Endothelial cell of umbilical vein (primary cell): ENCODE results near the gene FADS2. TPM values are rescaled to one million over a fixed set of nuclear protein-coding genes. Genes with fewer than 3 reads are reported as not detected.
A peak's percentile ranks its signal among the peaks of the same experiment; 100 is the strongest.

Experiments used
- BruUV-seq: library from RNA; stranded (reverse); fragments of 400-500 nt; replicated peaks from 2 replicates; lab custom pipeline; 2021; lab: Mats Ljungman, UMichigan
- CTCF ChIA-PET: fragments of 300-600, 350-600 bp; sonication (Branson Sonifier 250); formaldehyde crosslinking; loops from one replicate; lab custom pipeline; 2021; ENCODE audit warnings: antibody characterized with exemption, inconsistent platforms; lab: Charles Lee
- POLR2A ChIA-PET: fragments of 300-600, 350-600 bp; sonication (Branson Sonifier 250); formaldehyde crosslinking; loops from one replicate; lab custom pipeline; 2021; ENCODE audit warnings: antibody characterized with exemption, inconsistent platforms; lab: Charles Lee
- DNase-seq: peaks from one replicate; pipeline ENCODE4 v3.0.0-alpha.2; 2011; ENCODE audit warnings: low read depth, low spot score
- FAIRE-seq: peaks from 2 replicates; lab custom pipeline; 2011; peaks lifted over from hg19 to GRCh38; lab: Jason Lieb, UNC
- H2AFZ ChIP-seq: 2 replicates; pipeline ENCODE4 v1.6.0; 2012; ENCODE audit warnings: low read depth, low read length, control low read depth, inconsistent platforms
- H3K27ac ChIP-seq: 2 replicates; pipeline ENCODE4 v1.5.1; 2011; ENCODE audit warnings: low read depth, mild to moderate bottlenecking, control low read depth, low read length, moderate library complexity; ENCODE audit not compliant: insufficient read depth
- H3K27me3 ChIP-seq, 2 experiments: 2 replicates each; pipeline versions ENCODE4 v1.6.0 to v1.6.1; 2011; ENCODE audit warnings: low read length in 2 of 2, mixed read lengths in 1 of 2; ENCODE audit not compliant: control insufficient read depth in 2 of 2, insufficient read depth in 2 of 2
- H3K36me3 ChIP-seq, 2 experiments: 2 replicates in 1 of 2; 3 replicates in 1 of 2; pipeline ENCODE4 v1.5.1; 2011; ENCODE audit warnings: low read length in 2 of 2, mild to moderate bottlenecking in 1 of 2, moderate library complexity in 1 of 2; ENCODE audit not compliant: control insufficient read depth in 2 of 2, insufficient read depth in 2 of 2; ENCODE audit errors: extremely low read depth in 1 of 2
- H3K4me1 ChIP-seq: 3 replicates; pipeline ENCODE4 v1.5.1; 2011; ENCODE audit warnings: mild to moderate bottlenecking, low read length; ENCODE audit not compliant: control insufficient read depth, insufficient read depth; ENCODE audit errors: extremely low read depth
- H3K4me2 ChIP-seq: 2 replicates; pipeline ENCODE4 v1.6.1; 2011; ENCODE audit warnings: low read length, control low read depth, mixed read lengths; ENCODE audit not compliant: insufficient read depth
- H3K4me3 ChIP-seq, 3 experiments: fragments of 200-600 bp in 1 of 3; sonication (generic), shearing (Covaris generic) in 1 of 3; replicated peaks in 1 of 3; 2 replicates each; pipeline ENCODE4 v1.5.1; 2011 to 2016; ENCODE audit warnings: control low read depth in 3 of 3, low read length in 3 of 3, mild to moderate bottlenecking in 2 of 3, inconsistent platforms in 1 of 3, low read depth in 1 of 3, moderate library complexity in 1 of 3; ENCODE audit not compliant: insufficient read depth in 1 of 3
- H3K79me2 ChIP-seq: 2 replicates; pipeline ENCODE4 v1.6.0; 2012; ENCODE audit warnings: low read length, inconsistent platforms; ENCODE audit not compliant: control insufficient read depth, insufficient read depth
- H3K9ac ChIP-seq: replicated peaks from 2 replicates; pipeline ENCODE3; 2011; ENCODE audit warnings: low read length, control low read depth; ENCODE audit not compliant: insufficient read depth; ENCODE audit errors: extremely low read depth
- H3K9me1 ChIP-seq: replicated peaks from 3 replicates; pipeline ENCODE4 v1.6.0; 2011; ENCODE audit warnings: mild to moderate bottlenecking, low read length; ENCODE audit not compliant: control insufficient read depth, insufficient read depth; ENCODE audit errors: extremely low read depth
- H3K9me3 ChIP-seq: replicated peaks from 2 replicates; pipeline ENCODE4 v1.5.1; 2012; ENCODE audit warnings: low read length, inconsistent platforms; ENCODE audit not compliant: control insufficient read depth, insufficient read depth
- H4K20me1 ChIP-seq: replicated peaks from 2 replicates; pipeline ENCODE3; 2011; ENCODE audit warnings: mild to moderate bottlenecking, low read length; ENCODE audit not compliant: control insufficient read depth, insufficient read depth; ENCODE audit errors: extremely low read depth
- CTCF ChIP-seq, 2 donors: IDR thresholded peaks; 1 replicate in 1 of 2; 2 replicates in 1 of 2; pipeline ENCODE4 v1.5.1; 2011; ENCODE audit warnings: low read length in 2 of 2, mild to moderate bottlenecking in 2 of 2, moderate library complexity in 2 of 2, control low read depth in 1 of 2, inconsistent platforms in 1 of 2, low read depth in 1 of 2; ENCODE audit not compliant: insufficient read depth in 1 of 2; ENCODE audit errors: extremely low read depth in 1 of 2
- EZH2 ChIP-seq: IDR thresholded peaks from 2 replicates; pipeline ENCODE4 v1.6.1; 2012; ENCODE audit warnings: borderline replicate concordance, low read depth, mild to moderate bottlenecking, moderate library complexity, low read length, inconsistent platforms; ENCODE audit not compliant: severe bottlenecking
- FOS ChIP-seq: IDR thresholded peaks from 2 replicates; pipeline ENCODE4 v1.6.1; 2011; ENCODE audit warnings: mild to moderate bottlenecking, low read length, moderate library complexity, borderline replicate concordance; ENCODE audit not compliant: insufficient read depth
- GATA2 ChIP-seq: IDR thresholded peaks from 2 replicates; pipeline ENCODE4 v1.7.0; 2011; ENCODE audit warnings: low read depth, mild to moderate bottlenecking, moderate library complexity, mixed read lengths, low read length; ENCODE audit not compliant: insufficient read length, insufficient read depth
- JUN ChIP-seq: IDR thresholded peaks from 2 replicates; pipeline ENCODE4 v1.6.1; 2011; ENCODE audit warnings: borderline replicate concordance, low read depth; ENCODE audit not compliant: insufficient read length, insufficient read depth
- MYC ChIP-seq: IDR thresholded peaks from one replicate; pipeline ENCODE4 v1.6.1; 2011; ENCODE audit warnings: mild to moderate bottlenecking, low read depth, low read length
- POLR2A ChIP-seq: IDR thresholded peaks from 2 replicates; pipeline ENCODE4 v1.6.1; 2012; ENCODE audit warnings: low read depth, mild to moderate bottlenecking, control low read depth, low read length
- POLR2AphosphoS5 ChIP-seq: IDR thresholded peaks from 2 replicates; pipeline ENCODE4 v1.6.1; 2012; ENCODE audit warnings: low read depth, mild to moderate bottlenecking, control low read depth, low read length, moderate library complexity; ENCODE audit not compliant: insufficient read depth
- dilution Hi-C: fragments of 300-500 bp; cut with MboI; formaldehyde crosslinking; loops from one replicate; pipeline ENCODE4 v1.15.0; 2019; ENCODE audit warnings: low sequenced_read_pairs; ENCODE audit not compliant: extremely low pct_ligation_motif_present
- intact Hi-C: fragments of 100-400 bp; cut with micrococcal nuclease; formaldehyde crosslinking; loops from one replicate; pipeline ENCODE4 v1.10.0; 2022
- polyA plus RNA-seq, 4 experiments: library from polyadenylated mRNA; depleted of rRNA in 3 of 4; stranded (reverse) in 3 of 4; unstranded in 1 of 4; fragments of >200 nt; gene quantifications; 2 replicates each; pipeline versions ENCODE4 v1.2.1 to v1.2.3, GENCODE V29; 2011 to 2012; ENCODE audit warnings: missing spikeins in 1 of 4
- total RNA-seq: library from RNA; stranded (reverse); gene quantifications from 2 replicates; pipeline ENCODE4 v1.2.3, GENCODE V29; 2021
- TF ChIP-seq, protein P1 (sequence below): IDR thresholded peaks from 2 replicates; pipeline ENCODE4 v1.6.1; 2011; ENCODE audit not compliant: insufficient read depth, insufficient read length

FADS2 gene
- total and polyA plus RNA-seq, 2 donors (not counting 3 experiments of a cell fraction or from before 2014, with no cell fraction given), result 668 to 898 TPM

DNA sequence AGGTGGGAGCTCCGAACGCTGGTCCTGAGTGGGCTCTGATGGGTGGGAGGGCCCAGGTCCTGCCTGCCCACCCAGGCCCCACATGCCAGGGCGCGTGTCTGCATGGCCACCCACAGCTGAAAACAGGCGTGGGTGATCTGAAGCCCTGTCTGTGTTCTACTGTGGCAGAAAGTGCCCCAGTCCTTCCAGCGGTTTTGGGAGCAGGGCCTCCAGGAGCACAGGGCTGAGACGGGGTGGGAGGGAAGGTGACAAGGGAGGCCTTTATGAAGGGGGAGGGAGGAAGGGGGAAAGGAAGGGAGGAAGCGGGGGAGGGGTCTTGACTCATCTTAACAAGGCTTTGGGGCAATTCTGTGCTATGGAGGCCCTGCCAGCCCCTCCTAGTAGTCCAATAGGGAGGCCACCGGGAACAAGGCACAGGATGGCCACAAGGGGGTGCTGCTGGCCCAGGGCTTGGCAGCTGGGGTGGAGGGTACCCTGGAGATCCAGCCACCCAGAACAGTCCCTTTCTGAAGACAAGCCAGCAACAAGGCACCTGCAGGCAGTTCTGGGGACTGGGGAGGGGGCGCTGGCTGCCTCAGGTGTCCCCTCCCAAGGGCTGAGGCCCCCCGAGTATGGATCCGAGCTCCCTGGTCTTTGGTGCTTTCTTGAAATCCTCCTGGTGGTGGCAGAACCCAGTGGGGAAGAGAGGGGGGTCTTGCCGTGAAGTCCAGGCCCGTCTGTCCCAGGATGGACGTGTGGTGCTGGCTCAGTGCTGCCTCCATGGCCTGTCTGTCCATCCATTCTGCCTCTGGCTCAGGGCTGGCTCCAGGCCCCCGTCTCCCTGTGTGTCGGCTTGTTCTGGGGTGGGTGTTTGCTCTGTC, 69.5 kb downstream of the FADS2 start:
- dilution Hi-C loops (no loop called here), intact Hi-C loops (loop anchor here (1.0 kb wide), 1 partner anchor 26 kb away; no protein-coding TSS in a partner anchor)
- Histone ChIP-seq H3K36me3 (no peaks in the 10 kb centered on the region), H3K27ac (no peak overlapping the region), H3K9me1 (no peaks in the 10 kb centered on the region), H3K79me2 (no peaks in the 10 kb centered on the region), H3K27me3 (no peaks in the 10 kb centered on the region), H2AFZ (no peak overlapping the region), H4K20me1 (no peaks in the 10 kb centered on the region), H3K4me3 (no peak overlapping the region), H3K9ac (no peak overlapping the region), H3K4me1 (no peaks in the 10 kb centered on the region), H3K9me3 (no peaks in the 10 kb centered on the region), H3K4me2 (no peak overlapping the region)
- ChIA-PET CTCF (interaction anchor here (0.7 to 16.0 kb wide), 28 partner anchors 10 to 311 kb away, joined by 3 to 416 read pairs (median 5); partner anchors contain the start of gene SCGB2A1), POLR2A (no interaction called here)
- no TSS peak for BruUV-seq
- no peak for TF ChIP-seq FOS
- peak; percentile 78 to 95 for TF ChIP-seq CTCF (IDR thresholded peaks at IDR 0.05; ENCODE audit: extremely low read depth in 1 of 2, insufficient read depth in 1 of 2, low read depth in 1 of 2, low read length in 2 of 2)
- DNase-seq (peak; percentile 53), FAIRE-seq (peak; percentile 87)

DNA sequence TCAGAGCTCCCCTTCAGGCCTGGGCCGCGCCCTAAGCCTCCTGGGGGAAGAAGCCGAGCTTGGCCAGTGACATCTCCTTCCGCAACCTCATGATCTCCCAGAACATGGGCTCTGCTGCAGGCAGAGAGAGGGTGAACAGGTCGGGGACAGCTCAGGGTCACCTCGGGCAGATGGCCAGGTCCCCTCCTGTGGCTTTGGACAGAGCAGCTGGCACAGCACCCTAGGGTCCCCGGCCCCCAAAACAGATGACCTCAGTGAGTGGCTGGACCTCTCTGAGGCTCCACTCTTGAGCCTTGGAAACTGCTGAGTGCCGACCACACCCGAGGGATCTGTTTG, 70.1 kb downstream of the FADS2 start:
- DNase-seq, result no peak
- Histone ChIP-seq H4K20me1 (no peaks in the 10 kb centered on the region), H3K79me2 (no peaks in the 10 kb centered on the region), H3K9me3 (no peaks in the 10 kb centered on the region), H3K36me3 (no peaks in the 10 kb centered on the region), H3K27ac (no peak overlapping the region), H3K27me3 (no peaks in the 10 kb centered on the region), H3K9me1 (no peaks in the 10 kb centered on the region), H3K9ac (no peak overlapping the region), H2AFZ (no peak overlapping the region), H3K4me2 (no peak overlapping the region), H3K4me1 (no peaks in the 10 kb centered on the region), H3K4me3 (no peak overlapping the region)
- POLR2A ChIA-PET, result no interaction called here
- intact Hi-C loops, result no loop called here
- no TSS peak for BruUV-seq
- CTCF ChIA-PET, result interaction anchor here (0.8 to 16.0 kb wide), 28 partner anchors 10 to 311 kb away, joined by 3 to 416 read pairs (median 5); partner anchors contain the start of gene SCGB2A1
- dilution Hi-C loops, result no loop called here
- TF ChIP-seq JUN (no peak), GATA2 (no peak), EZH2 (no peak), CTCF (IDR thresholded peaks at IDR 0.05; ENCODE audit: extremely low read depth in 1 of 2, insufficient read depth in 1 of 2, low read depth in 1 of 2, low read length in 2 of 2) (no peak), FOS (no peak), POLR2AphosphoS5 (no peak), MYC (no peak), POLR2A (no peak)
- TF ChIP-seq, protein P1, sequence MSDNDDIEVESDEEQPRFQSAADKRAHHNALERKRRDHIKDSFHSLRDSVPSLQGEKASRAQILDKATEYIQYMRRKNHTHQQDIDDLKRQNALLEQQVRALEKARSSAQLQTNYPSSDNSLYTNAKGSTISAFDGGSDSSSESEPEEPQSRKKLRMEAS, result no peak
- no peak for FAIRE-seq
